Measurements from ENCODE around the gene OR2F2.

OR2F2 gene

GRCh38 chr7:143979998-143980397, 45.0 kb downstream of the OR2F2 start:
- DNase-seq: no peak

GRCh38 chr7:143980746-143981510, 45.9 kb downstream of the OR2F2 start:
- no peak for DNase-seq

- no peak for DNase-seq
Measured at GRCh38 chr7:143983960-143984359, 48.9 kb downstream of the OR2F2 start.
